GM21528 (cell line): ENCODE measurements around the gene GALK2.

ENCODE experiments used
- ATAC-seq: cut with Tn5 transposase; IDR thresholded peaks from one replicate; pipeline ENCODE4 v1.9.1; 2021; ENCODE audit warnings: mild to moderate bottlenecking, moderate library complexity; ENCODE audit not compliant: unreplicated experiment, low FRiP score

Gene GALK2

DNA sequence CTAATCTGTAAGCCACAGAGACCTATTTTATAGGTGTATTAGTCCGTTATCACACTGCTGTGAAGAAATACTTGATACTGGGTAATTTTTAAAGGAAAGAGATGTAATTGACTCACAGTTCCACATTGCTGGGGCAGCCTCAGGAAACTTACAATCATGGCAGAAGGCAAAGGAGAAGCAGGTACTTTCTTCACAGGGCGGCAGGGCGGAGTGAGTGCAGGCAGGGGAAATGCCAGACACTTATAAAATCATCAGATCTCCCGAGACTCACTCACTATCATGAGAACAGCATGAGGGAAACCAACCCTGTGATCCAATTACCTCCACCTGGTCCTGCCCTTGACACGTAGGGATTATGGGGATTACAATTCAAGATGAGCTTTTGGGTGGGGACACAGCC lies 108.7 kb downstream of the GALK2 start:
- ATAC-seq = no peak

- ATAC-seq = no peak
These were observed 109.7 kb downstream of the GALK2 start for GRCh38 chr15:49279521-49280456.

GRCh38 chr15:49282366-49282765 lies 112.3 kb downstream of the GALK2 start:
- no peak for ATAC-seq

- no peak for ATAC-seq
These were observed 116.8 kb downstream of the GALK2 start for GRCh38 chr15:49286649-49287404.

DNA sequence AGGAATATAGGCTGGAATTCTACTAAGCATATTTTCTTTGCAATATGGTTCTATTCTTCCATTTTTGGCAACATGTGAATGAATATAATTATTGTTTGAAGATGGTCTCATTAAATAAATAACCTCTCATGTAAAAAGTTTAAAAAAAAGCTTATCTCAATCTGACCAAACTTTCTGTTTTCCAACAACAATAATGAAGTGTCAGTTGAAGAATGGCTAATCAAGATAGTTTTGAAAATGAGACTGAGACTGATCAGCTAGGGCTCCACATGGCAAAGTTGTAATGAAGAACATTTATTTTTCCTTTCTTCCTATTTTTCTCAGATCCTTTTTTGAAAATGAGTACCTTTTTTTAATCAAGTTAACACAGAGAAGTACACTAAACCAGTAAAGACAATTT lies 117.4 kb downstream of the GALK2 start:
- no peak for ATAC-seq

DNA sequence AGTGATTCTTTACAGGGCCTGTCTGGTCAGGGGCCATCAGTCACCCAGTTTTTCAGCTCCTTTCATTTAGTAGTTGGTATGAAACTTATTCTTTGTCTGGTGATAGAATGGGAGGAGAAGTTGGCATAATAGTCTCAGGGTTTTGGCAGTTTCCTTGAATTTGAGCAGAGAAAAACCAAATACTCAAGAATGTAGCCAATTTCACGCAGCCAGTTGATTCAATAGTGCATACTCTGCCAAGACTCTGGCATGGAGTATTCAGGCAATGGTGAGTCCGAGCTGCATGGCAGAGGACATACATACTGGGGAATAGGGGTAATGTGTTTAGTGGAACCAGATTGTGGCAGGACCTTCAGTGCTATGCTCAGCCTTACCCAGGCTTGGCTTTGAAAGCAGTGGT lies 118.3 kb downstream of the GALK2 start:
- ATAC-seq = no peak

DNA sequence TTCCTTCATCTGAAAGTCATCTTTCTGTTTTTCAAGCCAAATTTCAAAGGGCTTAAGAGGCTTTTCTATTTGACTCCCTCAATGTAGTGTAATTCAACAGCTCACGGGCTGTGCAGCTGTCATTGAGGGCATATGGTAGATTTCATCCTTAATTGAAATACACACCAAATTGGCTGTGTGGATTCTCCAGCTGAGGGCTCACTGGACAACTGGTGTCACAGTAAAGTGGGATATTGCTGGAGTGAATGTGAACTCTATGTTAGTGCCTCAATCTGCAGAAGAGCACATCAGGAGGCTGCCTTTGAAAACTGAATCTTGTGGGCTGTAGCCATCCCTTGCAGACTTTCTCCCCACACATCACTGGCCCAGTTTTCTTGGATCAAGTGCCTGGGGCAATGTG lies 120.1 kb downstream of the GALK2 start:
- no peak for ATAC-seq

DNA sequence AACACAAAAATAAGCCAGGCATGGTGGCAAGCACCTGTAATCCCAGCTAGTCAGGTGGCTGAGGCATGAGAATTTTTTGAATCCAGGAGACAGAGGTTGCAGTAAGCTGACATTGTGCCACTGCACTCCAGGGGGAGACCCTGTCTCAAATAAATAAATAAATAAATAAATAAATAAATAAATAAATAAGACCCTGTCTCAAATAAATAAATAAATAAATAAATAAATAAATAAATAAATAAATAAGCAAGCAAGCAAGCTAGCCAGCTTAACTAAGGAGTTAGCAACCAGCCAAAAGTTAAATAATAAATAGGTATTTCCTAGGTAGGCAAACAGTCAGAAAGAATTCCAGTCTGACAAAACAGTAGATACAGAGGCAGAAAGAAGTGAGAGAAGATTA lies 123.9 kb downstream of the GALK2 start:
- ATAC-seq = no peak

DNA sequence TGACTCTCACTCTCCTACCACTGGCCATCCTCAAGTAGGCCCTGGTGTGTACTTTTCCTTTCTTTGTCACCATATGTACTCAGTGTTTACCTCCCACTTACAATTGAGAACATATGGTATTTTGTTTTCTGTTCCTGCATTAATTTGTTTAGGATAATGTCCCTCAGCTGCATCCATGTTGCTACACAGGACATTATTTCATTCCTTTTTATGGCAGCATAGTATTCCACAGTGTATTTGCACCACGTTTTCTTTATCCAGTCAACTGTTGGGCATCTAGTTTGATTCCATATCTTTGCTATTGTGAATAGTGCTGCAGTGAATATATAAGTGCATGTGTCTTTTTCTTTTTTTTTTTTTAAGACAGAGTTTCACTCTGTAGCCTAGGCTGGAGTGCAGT lies 126.2 kb downstream of the GALK2 start:
- ATAC-seq = no peak

GRCh38 chr15:49297584-49297983 lies 127.5 kb downstream of the GALK2 start:
- ATAC-seq = no peak

GRCh38 chr15:49300856-49301255 lies 130.8 kb downstream of the GALK2 start:
- no peak for ATAC-seq

GRCh38 chr15:49301562-49301961 lies 131.5 kb downstream of the GALK2 start:
- ATAC-seq = no peak

- no peak for ATAC-seq
These were observed 133.0 kb downstream of the GALK2 start for GRCh38 chr15:49303003-49303402.

DNA sequence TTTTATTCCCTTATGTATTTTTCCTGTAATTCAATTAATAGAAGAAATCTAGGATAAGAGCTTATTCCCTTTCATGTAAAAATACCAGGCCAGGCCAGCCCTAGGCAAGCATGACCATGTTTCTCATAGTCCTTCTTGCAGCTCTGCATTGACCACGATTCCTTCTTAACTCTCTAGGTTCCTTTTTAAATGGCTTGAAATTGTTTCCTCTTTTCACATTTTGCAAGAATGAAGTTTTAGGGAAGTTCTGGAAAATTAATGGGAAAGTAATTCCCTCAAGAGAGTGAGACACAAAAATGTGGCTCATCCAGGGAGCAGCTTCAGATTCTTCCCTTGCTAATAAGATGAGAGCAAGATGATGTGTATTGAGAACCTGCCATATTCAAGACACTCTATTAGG lies 136.5 kb downstream of the GALK2 start:
- no peak for ATAC-seq

DNA sequence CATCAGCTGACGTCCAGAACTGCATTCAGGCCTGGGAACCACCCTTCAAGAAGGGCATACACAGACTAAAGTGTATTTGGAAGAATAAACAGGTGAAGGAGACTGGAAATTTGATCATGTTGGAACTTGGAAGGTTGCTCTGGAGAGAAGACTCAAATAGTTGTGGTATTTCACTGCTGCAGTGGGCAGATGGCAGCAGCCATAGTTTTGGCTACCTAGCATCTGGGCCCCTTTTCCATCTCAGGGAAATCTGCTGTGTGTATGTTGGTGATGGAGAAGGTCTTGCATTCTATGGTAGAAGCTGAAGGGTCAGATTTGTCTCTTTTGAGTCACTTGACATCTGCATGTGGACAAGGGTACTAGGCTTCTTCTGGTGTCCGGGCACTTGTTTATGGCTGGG lies 138.6 kb downstream of the GALK2 start:
- ATAC-seq = no peak

DNA sequence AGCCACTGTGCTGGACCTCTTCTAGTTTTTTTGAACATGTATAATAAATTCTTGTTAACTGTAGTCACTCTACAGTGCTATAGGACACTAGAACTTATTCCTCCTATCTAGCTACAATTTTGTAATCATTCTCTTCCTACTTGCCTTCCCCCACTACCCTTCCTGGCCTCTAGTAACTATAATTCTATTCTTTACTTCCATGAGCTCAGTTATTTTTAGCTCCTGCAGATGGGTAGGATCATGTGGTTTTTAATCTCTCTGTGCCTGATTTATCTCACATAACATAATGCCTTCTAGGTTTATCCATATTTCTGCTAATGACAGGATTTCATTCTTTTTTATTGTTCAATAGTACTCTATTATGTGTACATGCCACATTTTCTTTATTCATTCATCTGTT lies 139.8 kb downstream of the GALK2 start:
- ATAC-seq = no peak

GRCh38 chr15:49313650-49314049 lies 143.6 kb downstream of the GALK2 start:
- no peak for ATAC-seq

DNA sequence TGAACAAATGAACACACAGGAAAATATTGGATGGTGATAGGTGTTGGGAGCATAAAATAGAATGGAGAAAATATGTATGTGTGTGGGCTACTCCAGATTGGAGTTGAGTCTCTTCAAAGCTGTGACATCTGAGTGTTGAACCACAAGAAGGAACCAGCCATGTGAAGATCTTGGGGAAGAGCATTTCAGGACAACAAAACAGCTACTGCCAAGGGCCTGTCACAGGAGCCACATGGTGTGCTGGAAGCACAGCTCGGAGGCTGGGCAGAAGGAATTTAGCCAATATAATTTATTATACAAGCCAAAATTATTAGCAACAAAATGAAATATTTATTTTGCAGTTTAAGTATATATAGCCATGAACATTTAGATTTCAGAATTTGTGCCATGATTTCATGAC lies 144.7 kb downstream of the GALK2 start:
- ATAC-seq = no peak

DNA sequence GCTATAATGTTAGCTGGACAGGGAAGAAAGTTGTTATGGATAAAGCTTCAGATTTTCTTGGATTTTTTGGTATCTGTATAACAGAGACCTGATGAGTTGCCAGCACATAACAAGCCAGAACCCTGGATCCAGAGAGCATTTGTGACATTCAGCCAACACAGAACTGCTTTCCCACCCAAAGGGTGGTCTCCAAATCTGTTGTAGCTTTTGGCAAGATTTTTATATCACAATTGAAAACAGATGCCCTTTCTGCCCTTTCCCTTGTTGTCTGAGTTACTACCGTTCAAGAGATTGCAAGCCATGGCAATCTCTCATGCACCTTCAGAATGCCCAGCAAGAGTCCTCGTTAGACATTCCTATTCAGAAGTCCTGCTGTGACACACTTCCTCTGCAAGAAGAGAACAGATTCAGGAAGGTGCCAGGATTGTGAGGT lies 145.4 kb downstream of the GALK2 start:
- no peak for ATAC-seq

GRCh38 chr15:49320351-49320750 lies 150.3 kb downstream of the GALK2 start:
- no peak for ATAC-seq

GRCh38 chr15:49323207-49323606 lies 153.2 kb downstream of the GALK2 start:
- no peak for ATAC-seq

DNA sequence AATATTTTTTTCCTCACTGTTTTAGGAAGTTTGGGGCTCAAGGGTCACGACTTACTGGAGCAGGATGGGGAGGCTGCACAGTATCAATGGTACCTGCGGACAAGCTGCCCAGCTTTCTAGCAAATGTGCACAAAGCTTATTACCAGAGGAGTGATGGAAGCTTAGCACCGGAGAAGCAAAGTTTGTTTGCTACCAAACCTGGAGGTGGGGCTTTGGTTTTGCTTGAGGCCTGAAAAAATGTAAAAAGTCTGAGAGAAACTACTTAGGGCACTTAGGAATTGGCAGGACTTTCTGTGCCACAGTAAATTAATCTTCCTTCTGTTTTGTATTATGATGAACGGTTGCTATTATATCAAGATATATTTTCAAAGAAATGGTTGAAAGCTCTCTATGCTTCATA lies 157.9 kb downstream of the GALK2 start:
- ATAC-seq = no peak
